H1 (cell line): Measurements from ENCODE around the gene GOLGA1.

Experiments
- CEBPB ChIP-seq: IDR thresholded peaks from 2 replicates; pipeline ENCODE4 v1.6.1; 2012; ENCODE audit warnings: low read depth, low read length
- CTCF ChIP-seq, 3 experiments: IDR thresholded peaks; 1 replicate in 2 of 3; 2 replicates in 1 of 3; pipeline versions ENCODE4 v1.5.1 to v1.6.1; 2011; ENCODE audit warnings: low read length in 3 of 3, mild to moderate bottlenecking in 3 of 3, inconsistent platforms in 2 of 3, low read depth in 1 of 3, moderate library complexity in 1 of 3; ENCODE audit not compliant: insufficient read depth in 1 of 3; ENCODE audit errors: control extremely low read depth in 1 of 3
- EZH2 ChIP-seq: fragments of 200-600 bp; sonication (generic); IDR thresholded peaks from 2 replicates; pipeline ENCODE4 v1.7.1; 2012; ENCODE audit warnings: low read depth, mild to moderate bottlenecking, moderate library complexity, low read length, inconsistent platforms; ENCODE audit not compliant: severe bottlenecking
- JUND ChIP-seq: IDR thresholded peaks from 2 replicates; pipeline ENCODE4 v1.6.1; 2011; ENCODE audit warnings: mild to moderate bottlenecking, improper control_type of control experiment, low read length
- MAFK ChIP-seq: IDR thresholded peaks from 2 replicates; pipeline ENCODE4 v1.6.1; 2012; ENCODE audit warnings: low read depth, mild to moderate bottlenecking, improper control_type of control experiment, low read length
- POLR2AphosphoS5 ChIP-seq: IDR thresholded peaks from 2 replicates; pipeline ENCODE4 v1.6.1; 2011; ENCODE audit warnings: low read depth, low read length
- TAF1 ChIP-seq: IDR thresholded peaks from 2 replicates; pipeline ENCODE4 v1.6.1; 2011; ENCODE audit warnings: mild to moderate bottlenecking, low read depth, low read length
- YY1 ChIP-seq: IDR thresholded peaks from 2 replicates; pipeline ENCODE4 v1.6.1; 2011; ENCODE audit warnings: low read depth, mild to moderate bottlenecking, low read length

GRCh38 chr9:124885551-124885950 is 55.3 kb downstream of the GOLGA1 start:
- TF ChIP-seq EZH2 (no peak), POLR2AphosphoS5 (no peak), YY1 (no peak), MAFK (no peak), JUND (no peak), CEBPB (no peak), CTCF (IDR thresholded peaks at IDR 0.05; ENCODE audit: control extremely low read depth in 1 of 3, insufficient read depth in 1 of 3, low read depth in 1 of 3, low read length in 3 of 3) (no peak), TAF1 (no peak)
